ENCODE results near the gene TCF7L2.

DNA sequence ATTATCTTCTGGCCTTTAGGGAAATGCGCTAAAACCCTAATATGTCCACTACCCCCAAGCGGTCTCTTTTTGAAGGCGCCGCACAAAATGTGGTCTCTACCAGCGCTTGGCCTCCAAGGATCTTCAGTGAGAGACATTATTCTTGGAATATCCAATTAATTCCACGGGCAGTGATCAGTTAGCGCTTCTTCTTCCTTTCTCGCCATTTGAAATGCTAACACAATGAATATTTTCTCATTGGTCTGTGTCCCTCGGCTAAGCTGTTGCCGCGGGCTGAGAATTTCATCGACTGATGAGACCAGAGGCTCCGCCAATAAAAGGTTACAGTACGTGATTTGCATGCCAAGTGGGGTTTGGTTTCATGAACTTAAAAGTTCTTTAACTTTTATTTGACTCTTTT is 169.8 kb downstream of the TCF7L2 start:
- TF ChIP-seq, protein P1, sequence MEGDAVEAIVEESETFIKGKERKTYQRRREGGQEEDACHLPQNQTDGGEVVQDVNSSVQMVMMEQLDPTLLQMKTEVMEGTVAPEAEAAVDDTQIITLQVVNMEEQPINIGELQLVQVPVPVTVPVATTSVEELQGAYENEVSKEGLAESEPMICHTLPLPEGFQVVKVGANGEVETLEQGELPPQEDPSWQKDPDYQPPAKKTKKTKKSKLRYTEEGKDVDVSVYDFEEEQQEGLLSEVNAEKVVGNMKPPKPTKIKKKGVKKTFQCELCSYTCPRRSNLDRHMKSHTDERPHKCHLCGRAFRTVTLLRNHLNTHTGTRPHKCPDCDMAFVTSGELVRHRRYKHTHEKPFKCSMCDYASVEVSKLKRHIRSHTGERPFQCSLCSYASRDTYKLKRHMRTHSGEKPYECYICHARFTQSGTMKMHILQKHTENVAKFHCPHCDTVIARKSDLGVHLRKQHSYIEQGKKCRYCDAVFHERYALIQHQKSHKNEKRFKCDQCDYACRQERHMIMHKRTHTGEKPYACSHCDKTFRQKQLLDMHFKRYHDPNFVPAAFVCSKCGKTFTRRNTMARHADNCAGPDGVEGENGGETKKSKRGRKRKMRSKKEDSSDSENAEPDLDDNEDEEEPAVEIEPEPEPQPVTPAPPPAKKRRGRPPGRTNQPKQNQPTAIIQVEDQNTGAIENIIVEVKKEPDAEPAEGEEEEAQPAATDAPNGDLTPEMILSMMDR (conservative IDR thresholded peaks at IDR 0.05) = no peak
- no peak for TF ChIP-seq EZH2 (IDR thresholded peaks at IDR 0.05; ENCODE audit: low read depth)
